ENCODE data around the gene ZNF474.
A peak's percentile ranks its signal among the peaks of the same experiment; 100 is the strongest.

The ZNF474 gene

GRCh38 chr5:122119205-122119604 lies 10.1 kb upstream of the ZNF474 start:
- DNase-seq: no peak

GRCh38 chr5:122120493-122120892 lies 8.9 kb upstream of the ZNF474 start:
- DNase-seq: no peak

DNA sequence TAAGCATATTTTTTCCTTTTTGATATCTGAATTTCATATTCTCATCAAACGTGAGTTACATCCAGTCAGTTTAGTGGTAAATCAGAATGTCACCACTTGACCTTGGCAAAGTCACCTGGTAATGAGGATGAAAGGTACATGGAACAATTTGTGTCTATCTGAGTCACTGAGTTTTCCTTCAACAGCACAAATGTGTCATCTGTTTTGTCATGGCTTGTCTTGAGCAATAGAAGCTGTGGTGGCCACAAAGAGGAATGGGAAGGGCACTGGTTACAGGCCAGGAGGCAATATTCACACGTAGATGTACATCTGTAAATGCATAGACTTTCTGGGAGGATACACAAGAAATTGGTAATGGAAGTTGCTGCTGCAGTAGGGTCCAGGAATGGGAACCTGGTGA lies 8.4 kb upstream of the ZNF474 start:
- peak; percentile 10 to 26 for DNase-seq

- no peak for DNase-seq
Measured at GRCh38 chr5:122121479-122122465, 7.6 kb upstream of the ZNF474 start.

DNA sequence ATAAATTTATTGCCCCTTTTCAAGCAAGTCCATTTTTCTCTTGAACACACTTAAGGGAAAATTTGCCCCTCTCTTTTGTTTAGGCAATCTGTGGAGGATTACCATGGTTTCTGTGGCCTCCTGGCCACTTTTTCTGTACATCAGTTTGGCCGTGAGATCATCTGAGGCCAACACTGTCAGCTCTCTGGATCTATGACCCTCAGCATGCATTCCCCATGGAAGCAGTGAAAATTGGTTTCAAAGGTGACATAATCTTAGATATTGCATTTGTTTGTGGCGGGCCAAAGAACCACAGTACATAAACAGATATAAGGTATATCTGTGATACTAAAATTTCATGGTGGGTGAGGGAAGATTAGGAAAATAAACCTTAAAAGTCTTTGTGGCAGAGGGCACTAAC lies 4.6 kb upstream of the ZNF474 start:
- no peak for DNase-seq

GRCh38 chr5:122126177-122126755 lies 3.1 kb upstream of the ZNF474 start:
- no peak for DNase-seq

GRCh38 chr5:122126756-122127321 lies 2.5 kb upstream of the ZNF474 start:
- DNase-seq: no peak

- DNase-seq: no peak
Measured at GRCh38 chr5:122130152-122130551, 806 bp downstream of the ZNF474 start.

DNA sequence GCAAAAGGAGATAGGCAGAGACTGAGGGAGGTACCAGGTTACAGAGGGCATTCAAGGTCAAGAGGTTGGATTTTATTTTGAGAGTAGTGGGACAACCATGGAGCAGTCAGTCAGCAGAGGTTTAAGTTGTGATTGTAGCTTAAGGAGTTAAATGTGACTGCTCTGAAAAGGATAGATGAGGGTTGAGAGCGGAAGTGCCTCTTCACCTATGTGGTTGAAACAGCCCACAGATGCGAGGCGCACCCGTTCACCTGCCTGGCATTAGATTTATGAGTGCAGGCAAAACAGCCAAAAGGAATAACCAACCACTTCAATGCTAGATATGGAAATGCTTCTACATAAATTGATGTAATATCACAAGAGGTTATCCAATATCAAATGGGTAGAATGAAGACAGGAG lies 8.4 kb downstream of the ZNF474 start:
- DNase-seq: no peak

DNA sequence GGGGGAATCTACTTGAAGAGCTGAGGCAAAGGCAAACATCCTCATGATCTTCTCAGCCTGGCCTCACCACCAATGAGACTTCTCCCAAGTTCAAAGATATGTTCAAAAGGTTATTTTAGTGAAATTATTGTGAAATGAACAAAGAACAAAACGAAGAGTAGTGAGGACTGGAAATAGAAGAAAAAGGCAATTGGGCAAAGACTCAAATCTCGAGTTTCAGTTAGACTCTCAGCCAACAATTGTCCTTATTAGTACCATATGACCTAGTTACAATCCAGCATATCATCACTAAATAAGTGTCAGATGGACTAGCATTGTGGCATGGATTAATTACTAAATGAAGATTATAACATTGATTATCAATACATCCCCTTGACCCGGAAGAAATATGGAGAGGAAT lies 9.0 kb downstream of the ZNF474 start:
- no peak for DNase-seq

DNA sequence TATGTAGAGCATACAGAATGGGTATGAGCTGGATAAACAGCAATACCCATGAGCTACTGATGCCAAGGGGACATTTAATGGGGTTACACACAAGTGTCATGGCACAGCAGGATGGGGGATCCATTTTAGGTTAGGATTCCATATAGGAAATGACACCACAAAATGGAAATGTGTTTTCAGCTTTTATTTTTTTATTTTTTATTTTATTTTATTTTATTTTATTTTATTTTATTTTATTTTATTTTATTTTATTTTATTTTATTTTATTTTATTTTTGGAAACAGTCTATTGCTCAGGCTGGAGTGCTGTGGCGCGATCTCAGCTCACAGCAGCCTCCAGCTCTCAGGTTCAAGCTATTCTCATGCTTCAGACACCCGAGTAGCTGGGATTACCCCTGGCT lies 11.6 kb downstream of the ZNF474 start:
- no peak for DNase-seq

DNA sequence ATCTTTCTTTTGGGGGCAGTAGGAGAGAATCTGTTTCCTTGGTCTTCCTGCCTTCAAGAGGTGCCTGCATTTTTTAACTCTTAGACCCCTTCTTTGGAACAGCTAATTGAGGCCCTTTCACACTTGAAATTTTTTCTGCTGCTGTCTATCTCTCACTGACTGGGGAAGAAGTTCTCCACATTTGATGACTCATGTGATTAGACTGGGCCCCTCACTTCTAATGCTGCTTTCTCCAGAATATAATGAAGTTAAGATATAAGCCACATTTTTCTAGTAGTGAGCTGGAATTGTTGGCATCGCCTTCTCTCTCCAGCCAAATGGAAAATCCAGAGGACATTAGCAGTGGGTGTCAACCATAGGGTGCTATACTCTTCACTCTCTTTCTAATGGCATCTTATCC lies 12.4 kb downstream of the ZNF474 start:
- no peak for DNase-seq

DNA sequence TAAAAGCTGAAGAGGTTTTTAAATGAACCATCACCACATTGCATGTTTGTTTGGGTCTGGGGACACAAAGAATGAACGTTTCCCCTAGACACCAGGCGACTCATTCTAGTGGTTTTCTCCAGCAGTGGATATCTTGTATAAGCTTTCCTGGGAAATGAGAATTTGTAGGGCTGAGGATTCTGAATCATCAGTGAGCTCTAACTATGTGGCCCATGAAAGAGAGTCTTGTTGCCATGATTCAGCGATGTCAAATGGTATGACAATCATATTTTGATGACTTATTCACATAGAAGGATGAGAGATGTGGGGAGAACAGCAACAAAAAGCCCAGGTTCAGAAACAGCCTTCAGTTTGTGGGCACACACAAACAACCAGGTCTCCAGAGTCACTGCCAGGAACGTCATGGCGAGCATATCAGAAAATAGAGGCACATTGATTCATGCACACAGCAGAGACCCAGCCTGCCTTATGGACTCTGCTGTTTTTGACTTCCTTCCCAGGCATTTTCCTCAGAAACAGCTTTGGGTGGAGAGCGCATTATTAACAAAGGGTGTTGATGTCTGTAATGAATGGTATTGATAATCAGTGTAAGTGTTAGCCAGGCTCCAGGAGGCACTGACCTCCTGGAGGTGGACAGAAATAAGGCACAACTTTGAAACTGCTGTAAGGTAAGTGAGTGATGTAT lies 13.3 kb downstream of the ZNF474 start:
- no peak for DNase-seq

DNA sequence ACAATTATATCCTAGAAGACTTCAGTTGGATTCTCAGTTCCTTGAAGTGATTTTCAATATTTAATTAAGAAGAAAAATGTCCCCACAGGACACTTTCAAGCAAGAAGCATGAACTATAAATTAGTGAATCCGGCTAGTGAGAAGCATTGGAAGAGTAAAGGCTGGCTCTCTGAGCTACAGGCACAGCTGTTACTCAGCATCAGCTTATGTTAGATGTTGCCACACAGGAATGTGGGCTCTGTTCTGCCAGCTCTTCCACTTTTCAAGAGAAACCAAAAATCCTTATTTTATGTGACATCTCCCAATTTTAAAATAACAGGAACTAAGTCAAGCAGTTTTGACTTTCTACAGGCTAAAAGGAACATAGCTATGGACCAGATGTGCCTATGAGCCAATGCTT lies 14.9 kb downstream of the ZNF474 start:
- no peak for DNase-seq

DNA sequence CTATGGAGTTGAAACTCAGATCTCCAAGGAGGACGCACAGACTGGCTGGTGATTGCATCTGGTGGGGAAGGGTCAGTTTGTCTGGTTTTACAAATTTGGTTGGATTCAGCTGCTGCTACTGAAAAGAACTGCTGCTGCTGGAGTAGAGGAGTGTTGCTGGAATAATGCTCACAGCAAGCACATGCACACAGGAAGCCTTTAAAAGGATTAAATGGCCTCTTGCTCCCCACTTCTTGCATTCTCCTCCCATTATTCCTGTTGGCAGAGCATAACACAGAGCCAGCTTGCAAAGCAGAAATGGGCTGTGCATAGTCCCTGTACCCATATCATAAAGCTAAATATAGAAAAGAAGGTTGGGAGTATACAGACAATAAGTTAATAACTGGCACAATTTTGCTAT lies 16.6 kb downstream of the ZNF474 start:
- DNase-seq: no peak

- DNase-seq: no peak
Measured at GRCh38 chr5:122149321-122150090, 20.2 kb downstream of the ZNF474 start.

GRCh38 chr5:122150215-122150614 lies 20.9 kb downstream of the ZNF474 start:
- no peak for DNase-seq

GRCh38 chr5:122151640-122152039 lies 22.3 kb downstream of the ZNF474 start:
- no peak for DNase-seq

GRCh38 chr5:122152266-122152900 lies 23.0 kb downstream of the ZNF474 start:
- no peak for DNase-seq

DNA sequence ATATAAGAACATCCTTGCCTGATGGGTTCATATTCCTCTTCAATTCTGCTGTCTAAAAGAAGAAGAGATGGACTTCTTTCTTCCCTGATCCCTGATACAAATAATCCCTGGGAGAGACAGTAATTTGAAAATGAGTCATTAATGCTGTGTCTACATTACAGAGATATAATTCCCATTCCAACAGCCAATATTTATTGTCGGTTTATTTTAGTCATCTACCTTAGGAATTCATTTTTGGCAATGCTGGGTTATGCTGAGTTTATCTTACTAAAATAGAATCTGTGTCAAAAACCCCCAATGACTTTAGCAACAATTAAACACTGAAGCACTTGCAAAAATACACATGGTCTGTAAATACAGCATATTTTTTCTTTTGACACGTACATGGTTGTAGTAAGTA lies 23.9 kb downstream of the ZNF474 start:
- no peak for DNase-seq

DNA sequence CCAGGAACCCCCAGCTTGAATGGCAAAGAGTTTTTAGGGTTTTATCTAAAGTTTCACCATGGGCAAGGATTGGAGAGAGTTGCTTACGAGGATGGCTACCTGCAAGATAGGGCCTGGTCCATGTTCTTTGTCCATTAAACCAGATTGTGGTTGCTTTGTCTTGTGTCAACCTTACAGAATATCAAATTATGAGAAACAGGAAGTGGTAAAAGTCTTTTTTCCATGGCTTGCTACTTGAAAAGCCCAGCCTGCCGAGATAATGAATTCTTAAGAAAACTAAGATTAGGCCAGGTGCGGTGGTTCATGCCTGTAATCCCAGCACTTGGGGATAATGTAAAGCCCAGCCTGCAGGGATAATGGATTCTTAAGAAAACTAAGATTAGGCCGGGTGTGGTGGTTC lies 24.4 kb downstream of the ZNF474 start:
- DNase-seq: no peak

DNA sequence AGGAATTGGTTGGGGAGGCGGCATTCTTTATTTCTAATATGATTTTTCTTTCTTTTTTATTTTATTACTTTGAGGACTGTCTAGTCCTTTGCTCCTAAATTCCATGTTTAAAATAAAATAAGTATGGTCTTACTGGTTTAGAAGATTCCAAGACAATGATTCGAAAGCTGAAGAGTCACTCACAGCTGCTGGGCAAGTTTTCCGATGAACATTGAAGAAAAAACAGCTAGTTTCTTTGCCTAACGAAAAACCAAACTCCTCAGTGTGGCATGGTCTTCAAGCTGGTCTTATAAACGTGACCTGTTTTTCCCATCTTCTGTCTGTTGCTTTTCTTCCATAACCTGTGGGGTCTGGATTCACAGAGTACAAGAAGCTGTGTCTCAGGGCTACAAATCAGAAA lies 25.1 kb downstream of the ZNF474 start:
- no peak for DNase-seq
